Measurements from ENCODE around the gene CCN2. TPM values are rescaled to one million over a fixed set of nuclear protein-coding genes. Genes with fewer than 3 reads are reported as not detected.
A peak's percentile ranks its signal among the peaks of the same experiment; 100 is the strongest.

Gene CCN2
- total and polyA plus RNA-seq, 12 donors = 6.1 to 71.3 (median 40.7) TPM

DNA sequence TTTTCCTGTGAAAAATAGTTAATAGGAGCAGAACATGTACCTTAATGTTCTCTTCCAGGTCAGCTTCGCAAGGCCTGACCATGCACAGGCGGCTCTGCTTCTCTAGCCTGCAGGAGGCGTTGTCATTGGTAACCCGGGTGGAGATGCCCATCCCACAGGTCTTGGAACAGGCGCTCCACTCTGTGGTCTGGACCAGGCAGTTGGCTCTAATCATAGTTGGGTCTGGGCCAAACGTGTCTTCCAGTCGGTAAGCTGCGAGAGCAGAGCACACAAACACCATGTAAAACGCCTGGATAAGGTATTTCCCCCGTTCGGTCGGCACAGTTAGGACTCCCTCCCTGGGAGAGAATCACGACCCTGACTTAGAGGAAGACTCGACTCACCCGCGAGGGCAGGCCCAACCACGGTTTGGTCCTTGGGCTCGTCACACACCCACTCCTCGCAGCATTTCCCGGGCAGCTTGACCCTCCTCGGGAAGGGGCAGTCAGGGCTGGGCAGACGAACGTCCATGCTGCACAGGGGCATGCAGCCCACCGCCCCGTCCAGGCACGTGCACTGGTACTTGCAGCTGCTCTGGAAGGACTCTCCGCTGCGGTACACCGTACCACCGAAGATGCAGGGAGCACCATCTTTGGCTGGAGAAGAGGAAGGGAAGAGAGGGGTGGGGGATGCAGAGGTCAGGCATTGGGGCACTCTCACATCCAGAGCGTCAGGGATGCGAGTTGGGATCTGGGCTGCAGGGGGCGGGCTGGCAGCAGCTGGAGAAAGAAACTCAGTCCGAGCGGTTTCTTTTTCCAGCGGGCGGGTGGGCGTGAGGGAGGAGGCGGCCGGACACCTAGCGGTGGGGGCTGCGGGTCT lies 1.0 kb downstream of the CCN2 start:
- peaks cover 0 to 69% (median 0%) of the 10 kb centered on the region in 7 donors for H3K27me3 ChIP-seq
- intact Hi-C loops (cut with DNase I) = loop anchor here in 8 of 10 donors (2.0 to 10.0 kb wide), 9 partner anchors 112 to 269 kb away; no protein-coding TSS in a partner anchor
- no peaks in the 10 kb centered on the region for H3K9me3 ChIP-seq
- WGBS, 2 donors = 4 to 5% methylated on average over 36 to 42 of the region's 42 CpGs
- TF ChIP-seq, protein P1, sequence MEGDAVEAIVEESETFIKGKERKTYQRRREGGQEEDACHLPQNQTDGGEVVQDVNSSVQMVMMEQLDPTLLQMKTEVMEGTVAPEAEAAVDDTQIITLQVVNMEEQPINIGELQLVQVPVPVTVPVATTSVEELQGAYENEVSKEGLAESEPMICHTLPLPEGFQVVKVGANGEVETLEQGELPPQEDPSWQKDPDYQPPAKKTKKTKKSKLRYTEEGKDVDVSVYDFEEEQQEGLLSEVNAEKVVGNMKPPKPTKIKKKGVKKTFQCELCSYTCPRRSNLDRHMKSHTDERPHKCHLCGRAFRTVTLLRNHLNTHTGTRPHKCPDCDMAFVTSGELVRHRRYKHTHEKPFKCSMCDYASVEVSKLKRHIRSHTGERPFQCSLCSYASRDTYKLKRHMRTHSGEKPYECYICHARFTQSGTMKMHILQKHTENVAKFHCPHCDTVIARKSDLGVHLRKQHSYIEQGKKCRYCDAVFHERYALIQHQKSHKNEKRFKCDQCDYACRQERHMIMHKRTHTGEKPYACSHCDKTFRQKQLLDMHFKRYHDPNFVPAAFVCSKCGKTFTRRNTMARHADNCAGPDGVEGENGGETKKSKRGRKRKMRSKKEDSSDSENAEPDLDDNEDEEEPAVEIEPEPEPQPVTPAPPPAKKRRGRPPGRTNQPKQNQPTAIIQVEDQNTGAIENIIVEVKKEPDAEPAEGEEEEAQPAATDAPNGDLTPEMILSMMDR (IDR thresholded peaks at IDR 0.05) = peak; percentile 38 to 66 (median 54)
- peak; percentile 74 to 77 for DNase-seq
- peak; percentile 60 to 84 (median 72) for ATAC-seq
- H3K4me1 ChIP-seq = peaks cover 6 to 51% (median 23%) of the 10 kb centered on the region in 9 donors
- peaks cover 0 to 18% (median 6%) of the 10 kb centered on the region in 9 donors for H3K36me3 ChIP-seq
- peak overlapping the region; percentile 32 to 76 (median 73) for H3K4me3 ChIP-seq
- H3K27ac ChIP-seq = peak overlapping the region; percentile 80 to 97 (median 92)

DNA sequence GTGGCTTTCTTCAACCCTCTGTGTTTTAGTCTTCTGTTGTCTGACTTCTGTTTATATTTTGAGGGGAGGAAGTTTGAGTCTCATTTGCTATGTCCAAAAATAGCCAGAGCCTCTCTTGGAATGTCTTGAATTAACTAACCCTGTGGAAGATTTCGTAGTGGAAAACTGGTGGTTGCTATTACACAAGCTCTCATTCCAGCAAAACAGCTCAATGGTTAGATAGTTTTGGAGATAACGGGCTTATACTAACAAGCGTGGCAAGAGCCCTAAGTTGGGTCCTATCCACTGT lies 1.6 kb downstream of the CCN2 start:
- peaks cover 0 to 69% (median 0%) of the 10 kb centered on the region in 7 donors for H3K27me3 ChIP-seq
- TF ChIP-seq, protein P1 (IDR thresholded peaks at IDR 0.05) = peak in 1 of 9 donors; percentile 7
- H3K9me3 ChIP-seq = no peaks in the 10 kb centered on the region
- WGBS, 2 donors = 27 to 34% methylated on average over 3 of the region's 3 CpGs
- DNase-seq = peak in 1 of 2 donors; percentile 15
- intact Hi-C loops (cut with DNase I) = no loop called here
- H3K4me3 ChIP-seq = peak overlapping the region in 9 of 10 donors; percentile 61 to 76 (median 73)
- H3K27ac ChIP-seq = peak overlapping the region; percentile 80 to 97 (median 92)
- H3K4me1 ChIP-seq = peaks cover 5 to 46% (median 22%) of the 10 kb centered on the region in 9 donors
- ATAC-seq = peak; percentile 8 to 63 (median 14)
- H3K36me3 ChIP-seq = peaks cover 0 to 18% (median 6%) of the 10 kb centered on the region in 9 donors

DNA sequence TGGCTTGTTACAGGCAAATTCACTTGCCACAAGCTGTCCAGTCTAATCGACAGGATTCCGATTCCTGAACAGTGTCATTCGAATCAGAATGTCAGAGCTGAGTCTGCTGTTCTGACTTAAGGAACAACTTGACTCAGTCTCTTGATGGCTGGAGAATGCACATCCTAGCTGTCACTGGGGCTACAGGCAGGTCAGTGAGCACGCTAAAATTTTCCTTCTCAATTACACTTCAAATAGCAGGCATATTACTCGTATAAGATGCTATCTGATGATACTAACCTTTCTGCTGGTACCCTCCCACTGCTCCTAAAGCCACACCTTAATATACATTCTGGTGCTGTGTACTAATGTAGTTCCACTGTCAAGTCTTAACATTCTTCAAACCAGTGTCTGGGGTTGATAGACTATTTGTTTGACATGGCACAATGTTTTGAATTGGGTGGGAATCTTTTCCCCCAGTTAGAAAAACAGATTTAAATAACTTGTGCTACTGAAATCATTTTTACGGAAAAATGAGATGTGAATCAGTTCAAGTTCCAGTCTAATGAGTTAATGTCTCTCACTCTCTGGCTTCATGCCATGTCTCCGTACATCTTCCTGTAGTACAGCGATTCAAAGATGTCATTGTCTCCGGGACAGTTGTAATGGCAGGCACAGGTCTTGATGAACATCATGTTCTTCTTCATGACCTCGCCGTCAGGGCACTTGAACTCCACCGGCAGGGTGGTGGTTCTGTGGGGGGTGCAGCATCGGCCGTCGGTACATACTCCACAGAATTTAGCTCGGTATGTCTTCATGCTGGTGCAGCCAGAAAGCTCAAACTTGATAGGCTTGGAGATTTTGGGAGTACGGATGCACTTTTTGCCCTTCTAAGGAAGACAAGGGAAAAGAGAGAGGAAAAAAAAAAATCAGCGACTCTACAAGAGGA lies 2.2 kb downstream of the CCN2 start:
- TF ChIP-seq, protein P1 (IDR thresholded peaks at IDR 0.05) = no peak
- peak overlapping the region; percentile 12 to 97 (median 92) for H3K27ac ChIP-seq
- intact Hi-C loops (cut with DNase I) = no loop called here
- H3K36me3 ChIP-seq = peaks cover 0 to 18% (median 6%) of the 10 kb centered on the region in 9 donors
- H3K4me3 ChIP-seq = peak overlapping the region in 9 of 10 donors; percentile 61 to 76 (median 73)
- 36 to 42% methylated on average over 18 of the region's 18 CpGs for WGBS, 2 donors
- ATAC-seq (peak in 4 of 8 donors; percentile 0 to 15 (median 2)), DNase-seq (peak in 1 of 2 donors; percentile 31)
- H3K9me3 ChIP-seq = no peaks in the 10 kb centered on the region
- H3K27me3 ChIP-seq = peaks cover 0 to 69% (median 0%) of the 10 kb centered on the region in 7 donors
- peaks cover 0 to 40% (median 21%) of the 10 kb centered on the region in 9 donors for H3K4me1 ChIP-seq

All from heart right ventricle (tissue), 16 donors.